HG02973 (cell line): ENCODE results near the gene BOD1L2.

Experiments
- ATAC-seq: cut with Tn5 transposase; IDR thresholded peaks from one replicate; pipeline ENCODE4 v1.9.1; 2021; ENCODE audit warnings: moderate library complexity; ENCODE audit not compliant: unreplicated experiment

Gene BOD1L2

DNA sequence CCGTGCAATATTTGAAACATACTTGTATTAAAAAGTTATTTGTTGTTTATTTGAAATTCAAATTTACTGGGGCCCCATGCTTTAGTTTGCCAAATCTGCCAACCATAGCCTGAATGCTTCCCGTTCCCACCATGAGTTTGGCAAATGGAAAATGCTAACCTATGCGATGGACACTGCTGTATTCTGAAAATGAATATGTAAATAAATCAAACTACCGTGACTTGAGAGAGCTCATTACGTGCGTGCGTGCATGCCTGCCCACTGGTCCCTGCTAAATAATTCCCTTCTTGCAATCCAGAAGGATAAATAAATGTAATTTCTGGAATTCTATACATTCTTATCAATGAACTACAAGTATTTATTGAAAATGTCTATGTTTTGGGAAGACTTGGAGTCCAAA lies 3.2 kb downstream of the BOD1L2 start:
- ATAC-seq, result no peak

DNA sequence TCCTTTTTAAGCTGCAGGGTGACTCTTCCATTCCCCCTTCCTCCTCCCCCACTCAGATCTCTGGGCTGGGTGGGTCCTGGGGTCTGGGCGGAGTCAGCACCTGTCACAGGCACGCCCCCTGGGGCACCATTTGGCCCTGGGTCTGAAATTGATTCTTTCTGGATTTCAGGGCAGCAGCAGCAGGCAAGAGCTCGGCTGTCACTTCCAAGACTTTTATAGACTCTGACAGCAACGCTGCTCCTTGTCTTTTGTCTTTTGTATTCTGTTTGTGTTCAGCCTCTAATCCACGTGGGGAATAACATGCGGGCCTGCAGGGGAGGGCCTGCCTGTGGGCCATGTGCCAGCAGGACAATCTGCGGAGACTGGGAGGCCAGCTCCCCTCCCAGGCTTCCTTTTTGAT lies 3.9 kb downstream of the BOD1L2 start:
- ATAC-seq, result no peak

DNA sequence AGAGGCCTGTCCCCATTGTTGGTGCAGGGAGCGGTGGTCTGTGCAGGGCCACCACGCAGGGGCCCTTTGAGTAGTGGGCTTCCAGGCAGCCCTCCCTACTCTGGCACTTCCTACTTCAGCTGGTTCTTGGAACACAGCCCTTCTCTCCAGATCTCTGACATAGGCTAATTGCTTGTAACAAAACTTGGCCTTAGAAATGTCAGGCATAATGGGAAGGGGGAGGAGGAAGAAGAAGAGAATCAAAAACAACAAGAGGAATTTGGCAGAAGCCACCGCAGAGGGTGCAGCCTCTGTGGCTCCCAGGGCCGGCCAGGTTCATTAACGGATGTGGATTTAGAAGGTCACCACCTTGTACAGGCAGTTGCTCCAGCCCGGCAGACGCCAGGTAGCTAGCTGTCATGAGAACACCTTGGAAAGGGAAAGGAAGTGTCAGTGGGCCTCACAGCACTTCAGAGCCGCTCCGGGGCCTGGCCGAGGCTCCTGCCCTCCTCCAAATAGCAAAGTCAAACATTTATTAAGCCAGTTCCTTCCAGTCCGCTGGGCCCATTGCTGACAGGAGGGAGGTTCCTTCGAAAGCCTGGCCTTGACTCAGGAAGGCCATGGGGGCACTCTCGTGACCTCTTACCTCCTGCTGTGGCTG lies 7.4 kb downstream of the BOD1L2 start:
- no peak for ATAC-seq

DNA sequence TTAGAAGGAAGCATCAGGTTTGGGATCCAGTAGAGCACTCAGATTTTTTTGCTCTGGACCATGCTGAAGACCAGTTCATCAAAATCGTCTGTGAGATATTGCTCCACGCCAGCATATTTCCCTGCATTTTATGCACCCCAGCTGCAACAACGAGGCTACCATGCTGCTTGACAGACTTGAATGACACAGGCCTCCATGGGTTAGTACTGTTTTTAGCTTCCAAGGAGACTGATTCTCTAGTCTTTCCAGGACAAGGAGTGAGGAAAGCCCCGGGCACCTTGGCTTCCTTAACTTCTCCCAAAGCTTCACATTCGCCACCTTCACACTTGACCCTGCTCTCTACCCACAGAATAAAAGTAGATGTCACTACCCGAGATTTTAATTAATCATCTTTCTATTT lies 17.5 kb downstream of the BOD1L2 start:
- ATAC-seq, result no peak

DNA sequence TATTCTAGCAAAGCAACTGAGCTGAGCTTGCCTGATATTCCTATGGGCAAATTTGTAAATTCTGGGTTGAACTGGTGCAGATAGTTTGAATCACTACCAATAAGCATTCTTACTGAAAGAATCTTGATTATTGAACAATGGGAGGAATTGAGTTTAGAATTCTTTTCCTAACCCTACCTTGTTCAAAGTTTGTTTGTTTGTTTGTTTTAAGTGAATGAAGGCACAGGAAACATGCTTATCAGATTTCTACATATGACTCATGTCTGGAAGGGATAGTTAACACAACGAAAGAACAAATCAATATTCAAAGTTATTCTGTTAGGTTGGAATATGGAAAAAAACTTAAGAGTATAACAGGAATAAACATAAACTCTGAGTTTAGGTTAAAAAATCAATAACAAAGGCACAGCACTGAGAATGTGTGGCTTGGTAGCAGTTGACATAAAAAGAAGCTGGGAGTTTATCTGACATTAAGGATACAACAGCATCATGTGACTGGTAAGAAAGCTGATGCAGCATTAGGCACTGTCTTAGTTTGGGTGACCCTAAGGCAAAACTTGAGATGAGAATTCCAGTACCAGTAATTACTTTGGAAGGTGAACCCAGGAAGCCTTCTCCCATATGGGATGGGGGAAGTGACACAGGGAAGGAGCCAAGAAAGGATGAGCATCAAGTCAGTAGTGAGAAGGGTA lies 20.9 kb downstream of the BOD1L2 start:
- ATAC-seq, result no peak

DNA sequence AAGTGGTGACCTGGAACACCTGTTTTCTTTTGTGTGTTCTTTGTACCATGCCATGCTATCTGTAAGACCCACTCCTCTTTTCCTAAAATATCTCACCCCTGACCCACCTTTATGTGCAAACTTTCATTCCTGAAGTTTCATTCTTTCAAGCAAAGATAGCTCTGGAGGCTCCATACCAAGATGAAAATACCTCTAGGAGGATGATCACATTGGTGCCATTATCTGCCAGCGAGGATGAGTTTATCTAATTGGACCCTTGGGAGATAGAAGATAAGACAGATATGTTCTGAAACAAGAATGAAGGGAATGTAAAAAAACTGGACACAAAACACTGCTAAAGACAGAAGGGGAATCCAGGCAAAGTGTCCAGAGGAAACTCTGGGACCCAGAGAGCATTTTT lies 24.1 kb downstream of the BOD1L2 start:
- ATAC-seq, result no peak

DNA sequence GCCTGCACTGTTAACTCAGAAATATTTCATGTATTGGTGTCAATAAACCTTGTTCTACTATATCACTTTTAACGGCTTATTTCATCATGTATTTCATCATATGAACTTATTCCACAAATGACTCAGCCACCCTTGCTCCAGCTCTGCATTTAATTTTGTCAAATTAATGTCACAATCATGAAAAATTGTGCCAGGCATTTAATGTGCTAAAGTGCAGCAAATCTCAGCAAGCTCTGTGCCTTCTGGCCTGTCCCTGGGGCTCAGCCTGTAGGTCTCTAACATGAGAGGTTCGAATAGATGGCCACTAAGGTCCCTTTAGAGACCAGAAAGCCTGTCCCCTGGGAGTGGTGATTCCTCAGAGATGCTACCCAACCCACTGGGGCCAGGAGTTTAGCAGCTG lies 28.6 kb downstream of the BOD1L2 start:
- ATAC-seq, result no peak

DNA sequence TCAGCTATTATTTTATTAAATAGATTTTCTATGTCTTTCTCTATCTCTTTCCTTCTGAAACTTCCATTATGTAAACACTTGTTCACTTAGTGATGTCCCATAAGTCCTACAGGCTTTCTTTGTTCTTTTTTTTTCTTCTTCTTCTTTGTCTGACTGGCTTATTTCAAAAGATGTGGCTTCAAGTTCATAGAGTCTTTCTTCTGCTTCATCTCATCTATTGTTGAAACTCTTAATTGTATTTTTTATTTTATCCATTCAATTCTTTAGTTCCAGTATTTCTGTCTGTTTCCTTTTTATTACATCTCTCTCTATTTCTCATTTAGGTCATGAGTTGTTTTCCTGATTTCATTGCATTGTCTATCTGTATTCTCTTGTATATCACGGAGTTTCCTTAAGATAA lies 38.5 kb downstream of the BOD1L2 start:
- ATAC-seq, result no peak

DNA sequence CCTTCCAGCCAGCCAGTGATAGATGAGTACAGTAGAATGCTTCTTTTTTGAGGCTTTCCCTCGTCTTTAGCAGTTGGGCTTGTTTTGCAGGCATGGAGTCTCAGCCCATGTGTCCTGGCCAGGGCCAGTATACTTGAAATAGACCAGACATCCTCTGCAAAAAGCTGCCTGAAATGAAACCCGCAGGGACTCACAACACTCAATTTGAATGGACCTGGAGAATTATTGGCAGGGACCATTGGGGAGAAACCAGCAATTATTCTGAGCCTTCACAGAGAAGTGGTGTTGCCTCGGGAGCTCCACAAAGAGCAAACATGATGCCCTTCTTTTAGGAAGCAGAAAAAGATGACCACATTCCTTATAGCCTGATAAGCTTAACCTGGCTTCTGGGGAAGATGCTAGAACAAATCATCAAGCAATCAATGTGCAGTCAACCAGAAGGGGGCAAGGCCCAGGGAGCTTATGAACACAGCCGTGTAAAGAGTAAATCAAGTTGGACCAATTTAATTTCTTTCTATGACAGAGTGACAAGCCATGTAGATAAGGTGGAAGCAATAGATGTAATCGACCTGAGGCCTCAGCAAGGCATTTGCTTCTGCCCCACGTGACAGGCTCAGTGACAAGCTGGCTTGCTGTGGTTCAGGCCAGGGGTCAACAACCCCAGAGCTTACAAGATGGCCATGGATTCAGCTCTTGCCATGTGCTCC lies 42.1 kb downstream of the BOD1L2 start:
- no peak for ATAC-seq

DNA sequence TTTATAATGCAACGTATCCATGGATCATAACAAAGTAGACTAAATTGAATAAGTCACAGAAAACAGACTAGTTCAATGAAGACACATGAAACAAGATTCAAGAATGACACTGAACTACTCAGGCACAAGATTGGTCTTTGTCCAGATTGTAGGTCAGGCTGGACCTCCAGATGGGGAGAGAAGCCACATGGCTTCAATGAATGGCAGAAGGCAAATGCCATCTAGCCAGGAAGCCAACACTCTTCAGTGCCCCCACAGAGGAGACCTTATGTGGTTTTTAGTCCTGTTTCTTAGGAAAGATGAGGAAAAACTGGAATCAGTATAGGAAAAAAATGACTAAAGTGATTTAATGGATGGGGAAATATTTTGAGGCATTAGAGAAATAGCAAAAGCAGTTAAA lies 43.1 kb downstream of the BOD1L2 start:
- ATAC-seq, result no peak

DNA sequence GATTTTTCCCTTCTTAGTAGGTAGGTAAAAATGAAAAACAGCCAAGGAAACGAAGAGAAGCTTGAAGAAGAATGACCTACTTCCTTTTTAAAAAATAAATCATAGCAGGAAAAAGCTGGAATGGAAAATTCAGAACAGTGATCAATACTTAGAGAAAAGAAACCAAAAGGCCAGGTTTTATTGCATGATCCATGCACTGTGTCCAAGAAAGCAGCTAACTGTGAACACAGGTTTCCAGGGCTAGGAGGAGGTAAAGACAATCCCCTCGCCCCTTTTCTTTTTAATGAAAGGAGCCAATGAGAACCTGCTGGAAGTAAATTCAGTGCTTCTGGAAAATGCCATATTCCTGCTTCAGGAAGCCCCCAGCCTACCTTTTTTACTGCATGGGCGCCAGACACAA lies 47.2 kb downstream of the BOD1L2 start:
- ATAC-seq, result no peak

DNA sequence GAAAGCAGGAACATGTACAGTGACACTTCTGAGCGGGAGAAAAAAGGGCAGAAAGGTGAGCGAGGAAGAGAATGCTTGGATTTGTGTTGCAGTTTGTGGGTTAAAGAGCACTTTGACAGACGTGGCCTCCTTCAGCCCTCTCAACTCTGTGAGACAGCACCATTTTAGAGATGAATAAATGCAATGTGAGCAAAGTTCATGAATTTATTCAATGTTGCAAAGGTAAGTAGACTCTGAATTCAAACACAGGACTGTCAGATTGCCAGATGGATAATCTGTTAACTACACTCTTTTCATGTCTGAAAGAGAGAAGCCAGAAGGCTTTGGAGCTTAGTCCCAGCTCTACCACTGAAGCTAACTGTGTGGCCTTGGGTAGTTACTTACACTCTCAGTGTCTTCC lies 47.7 kb downstream of the BOD1L2 start:
- ATAC-seq, result no peak

DNA sequence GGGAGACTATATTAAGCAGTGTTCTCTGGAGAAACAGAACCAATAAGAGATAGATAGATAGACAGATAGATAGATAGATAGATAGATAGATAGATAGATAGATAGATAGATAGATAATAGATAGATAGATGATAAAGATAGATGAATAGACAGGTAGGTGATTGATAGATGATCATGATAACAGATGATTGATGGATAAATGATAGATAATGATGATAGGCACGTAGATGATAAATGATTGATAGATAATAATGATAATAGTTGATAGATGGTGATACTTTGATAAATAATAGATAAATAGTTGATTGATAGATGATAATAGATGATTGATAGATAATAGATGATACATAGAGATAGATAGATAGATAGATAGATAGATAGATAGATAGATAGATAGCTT lies 48.5 kb downstream of the BOD1L2 start:
- no peak for ATAC-seq

DNA sequence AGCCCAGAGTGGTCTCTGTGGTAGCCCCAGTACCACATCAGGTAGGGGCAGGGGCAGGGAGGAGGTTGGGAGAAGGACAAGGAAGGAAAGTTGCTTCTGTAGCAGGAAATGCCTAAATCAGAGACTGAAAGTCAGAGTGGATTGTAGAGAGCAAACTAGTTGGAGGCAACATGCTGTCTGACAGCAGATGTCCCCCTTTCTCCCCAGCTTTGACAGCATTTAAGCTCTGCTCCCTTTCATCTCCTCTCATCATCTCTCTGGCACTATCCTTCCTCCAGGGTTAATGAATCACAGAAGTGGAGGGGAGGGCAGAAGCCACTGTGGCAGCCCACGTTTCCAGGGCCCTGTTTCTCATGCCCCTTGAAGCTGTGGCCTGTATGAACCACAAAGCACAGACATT lies 50.4 kb downstream of the BOD1L2 start:
- no peak for ATAC-seq

DNA sequence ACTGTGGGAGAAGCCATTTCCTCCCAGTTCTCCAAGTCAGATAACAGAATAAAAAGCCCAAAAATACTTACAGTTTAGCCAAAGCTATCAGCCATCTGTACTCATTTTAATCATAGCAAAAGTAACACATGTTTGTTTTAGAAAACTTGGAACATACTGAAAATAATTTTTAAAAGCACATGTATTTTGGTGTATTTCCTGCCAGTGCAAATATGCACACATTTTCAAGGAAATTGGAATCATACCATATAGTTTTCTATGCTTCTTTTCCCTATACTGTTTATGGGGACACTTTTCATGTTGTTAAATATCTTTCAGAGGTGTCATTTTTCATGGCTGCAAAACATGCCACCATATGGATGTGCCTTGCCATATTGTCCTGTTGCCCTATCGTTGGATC lies 51.2 kb downstream of the BOD1L2 start:
- ATAC-seq, result no peak
